ENCODE data around the gene CR1L. TPM values are rescaled to one million over a fixed set of nuclear protein-coding genes. Genes with fewer than 3 reads are reported as not detected.
"Not testable (repeated sequence)": the region's sequence is repeated elsewhere in the genome, so short reads cannot be mapped to it uniquely, and the experiment has no call there.

CR1L gene
- polyA plus RNA-seq, 1 donor from 2014 or later: not detected

GRCh38 chr1:207711285-207711684 is 66.4 kb downstream of the CR1L start:
- H3K36me3 ChIP-seq (ENCODE audit: insufficient read depth, low read length): no peaks in the 10 kb centered on the region
- TF ChIP-seq POLR2AphosphoS5 (IDR thresholded peaks at IDR 0.05): no peak
- no peak for TF ChIP-seq RAD21 (conservative IDR thresholded peaks at IDR 0.05)
- no peak for TF ChIP-seq MXI1 (conservative IDR thresholded peaks at IDR 0.05; ENCODE audit: poor library complexity, severe bottlenecking)
- no peak for TF ChIP-seq TAF1 (IDR thresholded peaks at IDR 0.05; ENCODE audit: low read depth)
- TF ChIP-seq EZH2 (IDR thresholded peaks at IDR 0.05; ENCODE audit: borderline replicate concordance, insufficient read depth, low read length, poor library complexity, severe bottlenecking): no peak
- TF ChIP-seq CTCF (IDR thresholded peaks at IDR 0.05; ENCODE audit: poor library complexity, severe bottlenecking): no peak
- no peak for TF ChIP-seq SMC3 (conservative IDR thresholded peaks at IDR 0.05; ENCODE audit: poor library complexity)
- no peak for TF ChIP-seq REST (IDR thresholded peaks at IDR 0.05; ENCODE audit: borderline replicate concordance)
- no peak for TF ChIP-seq EP300 (conservative IDR thresholded peaks at IDR 0.05; ENCODE audit: poor library complexity, severe bottlenecking)
- no peak overlapping the region for H2AFZ ChIP-seq (ENCODE audit: low read depth, low read length)
- H3K79me2 ChIP-seq (replicated peaks; ENCODE audit: insufficient read depth, low read length): no peaks in the 10 kb centered on the region
- no peaks in the 10 kb centered on the region for H3K9me2 ChIP-seq (ENCODE audit: insufficient read depth, low read length)
- H3F3A ChIP-seq (ENCODE audit: insufficient read depth, low read length, poor library complexity, severe bottlenecking): no peaks in the 10 kb centered on the region
- no peaks in the 10 kb centered on the region for H4K20me1 ChIP-seq (ENCODE audit: insufficient read depth)
- no peak overlapping the region for H3K27ac ChIP-seq (ENCODE audit: low read length)
- no peak overlapping the region for H3K4me3 ChIP-seq (ENCODE audit: low read length)
- H3K9me3 ChIP-seq (ENCODE audit: low read length): no peaks in the 10 kb centered on the region
- no peaks in the 10 kb centered on the region for H3K27me3 ChIP-seq (ENCODE audit: insufficient read depth, low read depth, low read length)
- no peak overlapping the region for H3K4me2 ChIP-seq (ENCODE audit: low read length)
- no peak overlapping the region for H3K9ac ChIP-seq (ENCODE audit: low read length)

DNA sequence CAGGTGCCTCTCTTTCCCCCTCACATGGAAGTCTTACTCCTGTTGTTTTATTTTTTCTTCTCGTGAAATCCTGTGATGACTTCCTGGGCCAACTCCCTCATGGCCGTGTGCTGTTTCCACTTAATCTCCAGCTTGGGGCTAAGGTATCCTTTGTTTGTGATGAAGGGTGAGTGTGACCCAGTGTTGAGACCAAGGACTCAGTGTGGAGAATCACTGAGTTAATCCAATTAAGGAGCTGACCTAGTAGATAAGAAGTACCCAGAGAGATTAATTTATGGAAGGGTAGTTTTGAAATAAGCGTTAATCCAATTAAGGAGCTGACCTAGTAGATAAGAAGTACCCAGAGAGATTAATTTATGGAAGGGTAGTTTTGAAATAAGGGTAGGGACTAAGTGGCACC is 67.8 kb downstream of the CR1L start:
- not testable (repeated sequence) for H3K9me3 ChIP-seq (ENCODE audit: low read length); H3F3A ChIP-seq (ENCODE audit: insufficient read depth, low read length, poor library complexity, severe bottlenecking); H3K27ac ChIP-seq (ENCODE audit: low read length); H3K27me3 ChIP-seq (ENCODE audit: insufficient read depth, low read depth, low read length); H3K36me3 ChIP-seq (ENCODE audit: insufficient read depth, low read length); H4K20me1 ChIP-seq (ENCODE audit: insufficient read depth); H3K9ac ChIP-seq (ENCODE audit: low read length); H3K4me3 ChIP-seq (ENCODE audit: low read length); H3K79me2 ChIP-seq (replicated peaks; ENCODE audit: insufficient read depth, low read length); H3K4me2 ChIP-seq (ENCODE audit: low read length); H3K9me2 ChIP-seq (ENCODE audit: insufficient read depth, low read length); H2AFZ ChIP-seq (ENCODE audit: low read depth, low read length)

DNA sequence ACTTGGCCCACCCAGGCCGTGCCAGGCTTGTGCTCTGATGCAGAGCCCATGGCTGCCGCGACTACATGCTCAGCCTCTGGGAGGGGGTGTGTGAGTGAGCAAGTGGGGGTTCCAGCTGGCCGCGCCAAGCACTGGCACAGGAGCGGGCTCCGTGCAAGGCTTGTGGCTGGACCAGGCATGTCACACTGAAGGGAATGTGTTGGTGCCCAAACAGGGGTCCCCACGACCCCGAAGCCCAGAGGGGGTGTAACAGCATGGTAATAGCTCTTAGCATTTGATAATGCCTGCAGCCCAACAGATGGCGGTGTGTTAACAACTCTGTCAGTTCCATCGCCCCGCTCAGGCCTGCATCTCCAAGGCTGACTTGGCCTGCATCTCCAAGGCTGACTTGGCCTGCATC is 68.6 kb downstream of the CR1L start:
- H3K9me2 ChIP-seq (ENCODE audit: insufficient read depth, low read length): no peaks in the 10 kb centered on the region
- H3K4me2 ChIP-seq (ENCODE audit: low read length): no peak overlapping the region
- no peaks in the 10 kb centered on the region for H3K9me3 ChIP-seq (ENCODE audit: low read length)
- H3K27me3 ChIP-seq (ENCODE audit: insufficient read depth, low read depth, low read length): no peaks in the 10 kb centered on the region
- no peak overlapping the region for H3K27ac ChIP-seq (ENCODE audit: low read length)
- no peaks in the 10 kb centered on the region for H3K79me2 ChIP-seq (replicated peaks; ENCODE audit: insufficient read depth, low read length)
- H3K36me3 ChIP-seq (ENCODE audit: insufficient read depth, low read length): no peaks in the 10 kb centered on the region
- TF ChIP-seq TAF1 (IDR thresholded peaks at IDR 0.05; ENCODE audit: low read depth) (no peak), CTCF (IDR thresholded peaks at IDR 0.05; ENCODE audit: poor library complexity, severe bottlenecking) (no peak), MXI1 (conservative IDR thresholded peaks at IDR 0.05; ENCODE audit: poor library complexity, severe bottlenecking) (no peak), EZH2 (IDR thresholded peaks at IDR 0.05; ENCODE audit: borderline replicate concordance, insufficient read depth, low read length, poor library complexity, severe bottlenecking) (no peak), EP300 (conservative IDR thresholded peaks at IDR 0.05; ENCODE audit: poor library complexity, severe bottlenecking) (no peak), REST (IDR thresholded peaks at IDR 0.05; ENCODE audit: borderline replicate concordance) (no peak), RAD21 (conservative IDR thresholded peaks at IDR 0.05) (no peak), POLR2AphosphoS5 (IDR thresholded peaks at IDR 0.05) (no peak), SMC3 (conservative IDR thresholded peaks at IDR 0.05; ENCODE audit: poor library complexity) (no peak)
- no peak overlapping the region for H3K4me3 ChIP-seq (ENCODE audit: low read length)
- H3K9ac ChIP-seq (ENCODE audit: low read length): no peak overlapping the region
- no peaks in the 10 kb centered on the region for H3F3A ChIP-seq (ENCODE audit: insufficient read depth, low read length, poor library complexity, severe bottlenecking)
- no peaks in the 10 kb centered on the region for H4K20me1 ChIP-seq (ENCODE audit: insufficient read depth)
- H2AFZ ChIP-seq (ENCODE audit: low read depth, low read length): no peak overlapping the region
